ENCODE data around the gene SLC47A2.

Gene SLC47A2

GRCh38 chr17:19661121-19661520 lies 55.3 kb downstream of the SLC47A2 start:
- DNase-seq: no peak

- no peak for DNase-seq
Measured at GRCh38 chr17:19660219-19660870, 56.0 kb downstream of the SLC47A2 start.

- DNase-seq: no peak
Measured at GRCh38 chr17:19659366-19660177, 56.8 kb downstream of the SLC47A2 start.

GRCh38 chr17:19656851-19657581 lies 59.4 kb downstream of the SLC47A2 start:
- DNase-seq: no peak

- no peak for DNase-seq
Measured at GRCh38 chr17:19656336-19656735, 60.0 kb downstream of the SLC47A2 start.

GRCh38 chr17:19654896-19655295 lies 61.5 kb downstream of the SLC47A2 start:
- no peak for DNase-seq

- no peak for DNase-seq
Measured at GRCh38 chr17:19654342-19654886, 62.0 kb downstream of the SLC47A2 start.

GRCh38 chr17:19652595-19652994 lies 63.8 kb downstream of the SLC47A2 start:
- no peak for DNase-seq

- DNase-seq: no peak
Measured at GRCh38 chr17:19651451-19652238, 64.7 kb downstream of the SLC47A2 start.

- DNase-seq: no peak
Measured at GRCh38 chr17:19650826-19651225, 65.6 kb downstream of the SLC47A2 start.

- no peak for DNase-seq
Measured at GRCh38 chr17:19649274-19649541, 67.2 kb downstream of the SLC47A2 start.

GRCh38 chr17:19648475-19649273 lies 67.7 kb downstream of the SLC47A2 start, which contains the start of gene ALDH3A2:
TSS of gene ALDH3A2 (plus strand) at chr17:19648751. CDS start at chr17:19648972, 221 bp downstream.
- DNase-seq: peak; percentile 72 to 90 (median 80)

GRCh38 chr17:19647697-19648474 lies 68.5 kb downstream of the SLC47A2 start:
- DNase-seq: peak in 2 of 4 experiments; percentile 14 to 55

GRCh38 chr17:19646788-19647696 lies 69.3 kb downstream of the SLC47A2 start:
- DNase-seq: no peak

GRCh38 chr17:19645734-19646201 lies 70.6 kb downstream of the SLC47A2 start:
- peak in 2 of 4 experiments; percentile 2 to 25 for DNase-seq

GRCh38 chr17:19644493-19645210 lies 71.7 kb downstream of the SLC47A2 start:
- DNase-seq: no peak

- no peak for DNase-seq
Measured at GRCh38 chr17:19642373-19642893, 74.0 kb downstream of the SLC47A2 start.

GRCh38 chr17:19641687-19642372 lies 74.6 kb downstream of the SLC47A2 start:
- no peak for DNase-seq
